HepG2 (cell line): Measurements from ENCODE around the gene WWP2. TPM values are rescaled to one million over a fixed set of nuclear protein-coding genes. Genes with fewer than 3 reads are reported as not detected.

ENCODE experiments used
- DNMT3B ChIP-seq: conservative IDR thresholded peaks from 2 replicates; pipeline ENCODE4 v1.6.1; 2016; ENCODE audit warnings: missing biosample characterization, control low read depth
- ETV5 ChIP-seq: IDR thresholded peaks from 2 replicates; pipeline ENCODE4 v1.6.1; 2018; ENCODE audit warnings: missing biosample characterization, missing genetic modification reagents, inconsistent platforms, borderline replicate concordance
- HIVEP1 ChIP-seq: sonication (generic); formaldehyde crosslinking; IDR thresholded peaks from 2 replicates; pipeline ENCODE4 v1.4.0; 2020; ENCODE audit warnings: mild to moderate bottlenecking, missing genetic modification reagents
- LBX2 ChIP-seq: sonication (generic); formaldehyde crosslinking; IDR thresholded peaks from 2 replicates; pipeline ENCODE4 v1.5.0; 2020; ENCODE audit warnings: missing genetic modification reagents, mild to moderate bottlenecking, borderline replicate concordance
- NR2F6 ChIP-seq, 2 experiments: IDR thresholded peaks; 2 replicates each; pipeline ENCODE4 v1.6.1; 2016; ENCODE audit warnings: antibody characterized with exemption in 1 of 2, mild to moderate bottlenecking in 1 of 2
- PRPF4 ChIP-seq: fragments of 200-400 bp; formaldehyde crosslinking; IDR thresholded peaks from 2 replicates; pipeline ENCODE4 v1.6.1; 2016; ENCODE audit warnings: low read length, low read depth; ENCODE audit not compliant: poor library complexity, severe bottlenecking
- ZNF589 ChIP-seq: sonication (generic); formaldehyde crosslinking; conservative IDR thresholded peaks from 2 replicates; pipeline ENCODE4 v1.8.0; 2022; ENCODE audit warnings: mild to moderate bottlenecking, moderate library complexity, missing genetic modification reagents
- ZNF609 ChIP-seq: sonication (generic); formaldehyde crosslinking; IDR thresholded peaks from 2 replicates; pipeline ENCODE4 v1.4.0; 2020; ENCODE audit warnings: mild to moderate bottlenecking, missing genetic modification reagents, borderline replicate concordance
- ZNF614 ChIP-seq: IDR thresholded peaks from 2 replicates; pipeline ENCODE4 v1.6.1; 2018; ENCODE audit warnings: missing biosample characterization, missing genetic modification reagents, inconsistent platforms, borderline replicate concordance
- ZNF710 ChIP-seq: sonication (generic); formaldehyde crosslinking; IDR thresholded peaks from 2 replicates; pipeline ENCODE4 v1.5.0; 2020; ENCODE audit warnings: mild to moderate bottlenecking, missing genetic modification reagents, borderline replicate concordance
- ZNF772 ChIP-seq: sonication (generic); formaldehyde crosslinking; IDR thresholded peaks from 2 replicates; pipeline ENCODE4 v1.5.0; 2020; ENCODE audit warnings: mild to moderate bottlenecking, missing genetic modification reagents
- polyA plus RNA-seq, 8 experiments: library from polyadenylated mRNA; depleted of rRNA in 3 of 8; stranded (reverse) in 7 of 8; unstranded in 1 of 8; fragments of >200 nt; fragmentation: Illumina TruSeq in 4 of 8; extraction: Trizol in 4 of 8; gene quantifications; 2 replicates each; pipeline versions ENCODE4 v1.2.1 to v1.2.3, GENCODE V29; 2011 to 2016; ENCODE audit warnings: low read depth in 4 of 8, missing spikeins in 1 of 8, mixed read lengths in 1 of 8; ENCODE audit not compliant: insufficient read depth in 1 of 8
- total RNA-seq, 5 experiments: library from RNA; depleted of rRNA; stranded (reverse); fragments of >200 nt; fragmentation: Illumina TruSeq; extraction: Trizol; gene quantifications; 2 replicates each; pipeline ENCODE4 v1.2.3, GENCODE V29; 2016; ENCODE audit warnings: low read depth in 1 of 5
- TF ChIP-seq, protein P1 (sequence below): sonication (generic); formaldehyde crosslinking; IDR thresholded peaks from 2 replicates; pipeline ENCODE4 v1.4.0; 2020; ENCODE audit warnings: mild to moderate bottlenecking, missing genetic modification reagents
- TF ChIP-seq, protein P2 (sequence below): IDR thresholded peaks from 2 replicates; pipeline ENCODE4 v1.6.1; 2016

Gene WWP2
- total and polyA plus RNA-seq, 2 of the 13 experiments (the other 11 are each of a cell fraction or from before 2014, with no cell fraction given), result 11.4 to 28.2 TPM

DNA sequence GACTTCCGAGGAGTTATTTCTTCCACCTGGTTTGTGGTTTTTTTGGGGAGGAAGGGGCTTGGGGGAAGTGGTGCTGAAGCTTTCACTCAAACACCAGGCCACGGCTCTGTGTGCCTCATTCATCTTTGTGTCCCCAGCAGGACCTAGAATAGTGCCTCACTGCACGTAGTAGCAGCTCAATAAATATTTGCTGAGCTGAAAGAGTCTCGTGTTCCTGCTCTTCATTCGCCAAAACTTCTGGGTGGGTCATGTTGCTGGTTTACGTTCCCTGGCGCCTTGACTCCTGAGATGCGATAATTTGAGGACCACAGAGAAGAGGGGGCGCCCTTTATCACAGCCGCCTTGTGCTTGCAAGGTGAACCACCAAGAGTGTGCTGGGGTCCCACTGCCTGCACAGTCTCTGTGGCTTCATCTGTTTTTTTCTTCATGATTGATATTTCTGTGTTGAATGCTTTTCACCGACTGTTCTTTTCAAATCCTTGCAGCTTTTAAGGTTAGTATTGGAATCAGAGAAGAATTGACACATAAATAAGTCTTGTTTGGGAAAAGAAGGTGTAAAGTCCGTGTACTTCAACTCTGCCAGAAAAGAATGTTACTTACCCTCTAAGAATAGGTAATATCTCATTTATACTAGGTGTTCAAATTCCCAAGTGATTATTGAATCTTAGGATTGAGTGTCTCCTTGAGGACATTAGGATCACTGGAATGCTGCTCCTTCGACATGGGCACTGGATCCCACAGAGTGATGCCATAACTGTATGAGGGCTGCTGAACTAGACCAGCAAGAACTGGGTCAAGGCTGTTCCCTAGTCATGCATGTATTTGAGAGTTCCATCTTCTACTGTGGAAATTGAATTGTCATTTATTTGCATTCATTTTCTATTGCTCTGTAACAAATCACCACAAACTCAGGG is 96.3 kb downstream of the WWP2 start (continued):
- TF ChIP-seq ZNF609 (CRISPR knock-in tag) (peak; percentile 81), PRPF4 (no peak), ZNF589 (0 out of 2 replicates have a peak, but pooled peaks have one; percentile 36), ZNF614 (CRISPR knock-in tag) (peak; percentile 61; the same call in 1 of the 2 replicates), DNMT3B (CRISPR knock-in tag) (no peak), ZNF710 (CRISPR knock-in tag) (peak; percentile 98), LBX2 (CRISPR knock-in tag) (no peak), ZNF772 (CRISPR knock-in tag) (peak; percentile 65; the same call in 1 of the 2 replicates), NR2F6 (IDR thresholded peaks at IDR 0.05) (no peak), NR2F6 (CRISPR knock-in tag; IDR thresholded peaks at IDR 0.05) (peak; percentile 58), ETV5 (CRISPR knock-in tag) (peak; percentile 64; the same call in 1 of the 2 replicates), HIVEP1 (CRISPR knock-in tag) (no peak)
- TF ChIP-seq, protein P1, sequence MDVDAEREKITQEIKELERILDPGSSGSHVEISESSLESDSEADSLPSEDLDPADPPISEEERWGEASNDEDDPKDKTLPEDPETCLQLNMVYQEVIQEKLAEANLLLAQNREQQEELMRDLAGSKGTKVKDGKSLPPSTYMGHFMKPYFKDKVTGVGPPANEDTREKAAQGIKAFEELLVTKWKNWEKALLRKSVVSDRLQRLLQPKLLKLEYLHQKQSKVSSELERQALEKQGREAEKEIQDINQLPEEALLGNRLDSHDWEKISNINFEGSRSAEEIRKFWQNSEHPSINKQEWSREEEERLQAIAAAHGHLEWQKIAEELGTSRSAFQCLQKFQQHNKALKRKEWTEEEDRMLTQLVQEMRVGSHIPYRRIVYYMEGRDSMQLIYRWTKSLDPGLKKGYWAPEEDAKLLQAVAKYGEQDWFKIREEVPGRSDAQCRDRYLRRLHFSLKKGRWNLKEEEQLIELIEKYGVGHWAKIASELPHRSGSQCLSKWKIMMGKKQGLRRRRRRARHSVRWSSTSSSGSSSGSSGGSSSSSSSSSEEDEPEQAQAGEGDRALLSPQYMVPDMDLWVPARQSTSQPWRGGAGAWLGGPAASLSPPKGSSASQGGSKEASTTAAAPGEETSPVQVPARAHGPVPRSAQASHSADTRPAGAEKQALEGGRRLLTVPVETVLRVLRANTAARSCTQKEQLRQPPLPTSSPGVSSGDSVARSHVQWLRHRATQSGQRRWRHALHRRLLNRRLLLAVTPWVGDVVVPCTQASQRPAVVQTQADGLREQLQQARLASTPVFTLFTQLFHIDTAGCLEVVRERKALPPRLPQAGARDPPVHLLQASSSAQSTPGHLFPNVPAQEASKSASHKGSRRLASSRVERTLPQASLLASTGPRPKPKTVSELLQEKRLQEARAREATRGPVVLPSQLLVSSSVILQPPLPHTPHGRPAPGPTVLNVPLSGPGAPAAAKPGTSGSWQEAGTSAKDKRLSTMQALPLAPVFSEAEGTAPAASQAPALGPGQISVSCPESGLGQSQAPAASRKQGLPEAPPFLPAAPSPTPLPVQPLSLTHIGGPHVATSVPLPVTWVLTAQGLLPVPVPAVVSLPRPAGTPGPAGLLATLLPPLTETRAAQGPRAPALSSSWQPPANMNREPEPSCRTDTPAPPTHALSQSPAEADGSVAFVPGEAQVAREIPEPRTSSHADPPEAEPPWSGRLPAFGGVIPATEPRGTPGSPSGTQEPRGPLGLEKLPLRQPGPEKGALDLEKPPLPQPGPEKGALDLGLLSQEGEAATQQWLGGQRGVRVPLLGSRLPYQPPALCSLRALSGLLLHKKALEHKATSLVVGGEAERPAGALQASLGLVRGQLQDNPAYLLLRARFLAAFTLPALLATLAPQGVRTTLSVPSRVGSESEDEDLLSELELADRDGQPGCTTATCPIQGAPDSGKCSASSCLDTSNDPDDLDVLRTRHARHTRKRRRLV (CRISPR knock-in tag), result 0 out of 2 replicates have a peak, but pooled peaks have one; percentile 25
- TF ChIP-seq, protein P2, sequence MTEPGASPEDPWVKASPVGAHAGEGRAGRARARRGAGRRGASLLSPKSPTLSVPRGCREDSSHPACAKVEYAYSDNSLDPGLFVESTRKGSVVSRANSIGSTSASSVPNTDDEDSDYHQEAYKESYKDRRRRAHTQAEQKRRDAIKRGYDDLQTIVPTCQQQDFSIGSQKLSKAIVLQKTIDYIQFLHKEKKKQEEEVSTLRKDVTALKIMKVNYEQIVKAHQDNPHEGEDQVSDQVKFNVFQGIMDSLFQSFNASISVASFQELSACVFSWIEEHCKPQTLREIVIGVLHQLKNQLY (CRISPR knock-in tag), result peak; percentile 40; the same call in 1 of the 2 replicates
